ENCODE measurements around the gene DAD1. TPM values are rescaled to one million over a fixed set of nuclear protein-coding genes. Genes with fewer than 3 reads are reported as not detected.
A peak's percentile ranks its signal among the peaks of the same experiment; 100 is the strongest.

The DAD1 gene
- total and polyA plus RNA-seq, 7 experiments from 2014 or later, result 68.8 to 777 (median 123) TPM

DNA sequence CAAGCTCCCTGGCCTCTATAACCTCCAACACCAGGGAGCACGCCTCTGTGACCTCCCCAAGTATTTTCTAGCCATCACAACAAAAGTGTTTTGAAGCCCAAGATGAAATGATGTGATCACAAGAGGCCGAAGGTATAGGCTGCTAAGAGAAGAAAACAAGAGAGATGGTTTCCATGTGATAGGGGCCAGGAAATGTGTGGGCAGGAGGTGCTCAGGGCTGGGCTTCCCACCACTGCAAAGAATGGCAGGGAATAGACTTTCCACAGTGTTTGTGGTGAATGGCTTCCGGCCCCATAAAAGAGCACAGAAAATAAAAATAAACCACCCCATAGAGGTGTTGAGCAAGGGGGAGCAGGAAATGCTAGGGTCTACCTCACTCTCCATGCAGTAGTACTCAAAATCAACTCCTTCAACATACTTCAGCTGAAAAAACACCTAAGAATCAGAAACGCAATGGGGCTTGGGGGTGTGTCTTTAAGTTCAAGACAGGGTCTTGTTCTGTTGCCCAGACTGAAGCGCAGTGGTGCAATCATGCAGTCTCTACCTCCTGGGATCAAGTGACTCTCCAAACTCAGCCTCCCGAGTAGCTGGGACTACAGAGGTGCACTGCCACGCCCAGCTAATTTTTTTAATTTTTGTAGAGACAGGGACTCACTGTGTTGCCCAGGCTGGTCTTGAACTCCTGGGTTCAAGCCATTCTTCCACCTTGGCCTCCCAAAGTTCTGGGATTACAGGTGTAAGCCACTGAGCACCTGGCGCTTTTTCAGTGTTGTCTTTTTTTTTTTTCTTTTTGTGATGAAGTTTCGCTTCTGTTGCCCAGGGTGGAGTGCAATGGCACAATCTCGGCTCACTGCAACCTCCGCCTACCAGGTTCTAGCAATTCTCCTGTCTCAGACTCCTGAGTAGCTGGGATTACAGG is 27.1 kb downstream of the DAD1 start:
- H3K4me3 ChIP-seq (ENCODE audit: low read length), result peak overlapping the region; percentile 43
- H3K4me1 Mint-ChIP-seq, result peaks cover 66 to 99% (median 93%) of the 10 kb centered on the region in 7 donors
- CTCF ChIA-PET, result interaction anchor here (0.5 to 8.6 kb wide), 7 partner anchors 8 to 838 kb away, joined by 3 to 385 read pairs (median 3); no protein-coding TSS in a partner anchor
- H3K4me3 Mint-ChIP-seq, result peak overlapping the region; percentile 63 to 83 (median 76)
- peak overlapping the region; percentile 85 for H3K27ac ChIP-seq (ENCODE audit: low read depth, low read length)
- H3K36me3 Mint-ChIP-seq, result peaks cover 6 to 22% (median 14%) of the 10 kb centered on the region in 5 donors
- H3K36me3 ChIP-seq (ENCODE audit: control insufficient read depth in 2 of 3, insufficient read depth in 3 of 3, low read length in 3 of 3), result peaks cover 0 to 9% (median 5%) of the 10 kb centered on the region in 3 experiments
- H3K9me3 Mint-ChIP-seq, result peaks cover 0 to under 1% (median 0%) of the 10 kb centered on the region in 11 donors
- POLR2A ChIA-PET, result interaction anchor here (0.6 to 11.7 kb wide), 31 partner anchors 7 to 813 kb away, joined by 3 to 223 read pairs (median 3); partner anchors contain the start of genes DAD1 and PRMT5
- peaks cover 95 to 99% of the 10 kb centered on the region in 2 donors for H3K4me1 ChIP-seq (ENCODE audit: control insufficient read depth in 2 of 2, insufficient read depth in 2 of 2, low read length in 2 of 2)
- no peaks in the 10 kb centered on the region for H3K27me3 Mint-ChIP-seq
- ATAC-seq, result peak; percentile 80
- peak in 8 of 9 donors; percentile 75 to 94 (median 90) for DNase-seq
- H3K9me3 ChIP-seq (ENCODE audit: control insufficient read depth in 2 of 3, low read length in 3 of 3), result no peaks in the 10 kb centered on the region
- intact Hi-C loops (cut with micrococcal nuclease), result loop anchor here (1.0 to 5.0 kb wide), 3 partner anchors 8 to 1295 kb away; partner anchors contain the start of genes DAD1 (in 1 of the 2) and HNRNPC (in 1 of the 2)
- peak overlapping the region; percentile 94 to 99 (median 99) for H3K27ac Mint-ChIP-seq
- no peaks in the 10 kb centered on the region for H3K27me3 ChIP-seq (ENCODE audit: control insufficient read depth in 2 of 2, insufficient read depth in 2 of 2, low read length in 2 of 2)

DNA sequence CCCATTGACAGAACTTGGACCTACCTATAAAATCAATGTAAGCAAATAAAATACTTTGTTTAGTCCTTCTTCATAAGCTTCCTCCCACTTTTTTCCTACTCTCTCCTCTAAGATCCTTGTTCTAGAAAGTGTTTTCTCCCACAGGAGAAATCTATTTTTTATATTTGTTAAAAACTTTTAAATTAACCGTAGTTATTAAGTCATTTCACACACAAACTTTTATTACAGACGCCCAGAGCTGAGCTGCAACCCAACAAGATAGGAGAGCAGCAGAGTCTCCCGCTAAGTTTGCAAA is 27.7 kb downstream of the DAD1 start:
- POLR2A ChIA-PET, result interaction anchor here (0.7 to 11.7 kb wide), 25 partner anchors 8 to 812 kb away, joined by 3 to 223 read pairs (median 4); partner anchors contain the start of genes DAD1 and PRMT5
- peaks cover 0 to 5% (median 0%) of the 10 kb centered on the region in 11 donors for H3K9me3 Mint-ChIP-seq
- DNase-seq, result no peak

GRCh38 chr14:22560662-22561365 is 28.2 kb downstream of the DAD1 start:
- Mint-ChIP-seq H3K4me1 (peaks cover 62 to 96% (median 92%) of the 10 kb centered on the region in 7 donors), H3K27me3 (peaks cover 0 to 4% (median 0%) of the 10 kb centered on the region in 5 donors), H3K36me3 (peaks cover 6 to 22% (median 14%) of the 10 kb centered on the region in 5 donors), H3K4me3 (peak overlapping the region; percentile 63 to 83 (median 76)), H3K9me3 (peaks cover 0 to 8% (median 0%) of the 10 kb centered on the region in 11 donors), H3K27ac (peak overlapping the region; percentile 94 to 99 (median 99))
- peaks cover 0 to 9% (median 5%) of the 10 kb centered on the region in 3 experiments for H3K36me3 ChIP-seq (ENCODE audit: control insufficient read depth in 2 of 3, insufficient read depth in 3 of 3, low read length in 3 of 3)
- DNase-seq, result peak in 2 of 9 donors; percentile 33 to 34
- POLR2A ChIA-PET, result interaction anchor here (0.6 to 11.7 kb wide), 29 partner anchors 9 to 1053 kb away, joined by 3 to 223 read pairs (median 4); partner anchors contain the start of genes DAD1 and PRMT5
- CTCF ChIA-PET, result interaction anchor here (0.6 to 8.6 kb wide), 13 partner anchors 9 to 697 kb away, joined by 3 to 385 read pairs (median 3); no protein-coding TSS in a partner anchor
- H3K4me3 ChIP-seq (ENCODE audit: low read length), result peak overlapping the region; percentile 1
- intact Hi-C loops (cut with micrococcal nuclease), result loop anchor here (1.0 to 5.0 kb wide), 3 partner anchors 9 to 1294 kb away; partner anchors contain the start of genes DAD1 (in 1 of the 2) and HNRNPC (in 1 of the 2)
- H3K27me3 ChIP-seq (ENCODE audit: control insufficient read depth in 2 of 2, insufficient read depth in 2 of 2, low read length in 2 of 2), result no peaks in the 10 kb centered on the region
- ATAC-seq, result no peak
- peak overlapping the region; percentile 85 for H3K27ac ChIP-seq (ENCODE audit: low read depth, low read length)
- no peaks in the 10 kb centered on the region for H3K9me3 ChIP-seq (ENCODE audit: control insufficient read depth in 2 of 3, low read length in 3 of 3)
- peaks cover 87 to 91% of the 10 kb centered on the region in 2 donors for H3K4me1 ChIP-seq (ENCODE audit: control insufficient read depth in 2 of 2, insufficient read depth in 2 of 2, low read length in 2 of 2)

More for the DNA sequence above, 27.7 kb downstream of the DAD1 start:
- ATAC-seq, result no peak
- Mint-ChIP-seq H3K27ac (peak overlapping the region; percentile 94 to 99 (median 99)), H3K4me1 (peaks cover 65 to 96% (median 92%) of the 10 kb centered on the region in 7 donors), H3K27me3 (peaks cover 0 to 1% (median 0%) of the 10 kb centered on the region in 5 donors), H3K36me3 (peaks cover 6 to 22% (median 16%) of the 10 kb centered on the region in 5 donors), H3K4me3 (peak overlapping the region; percentile 63 to 83 (median 76))
- CTCF ChIA-PET, result interaction anchor here (0.9 to 8.6 kb wide), 7 partner anchors 8 to 697 kb away, joined by 3 to 385 read pairs (median 3); no protein-coding TSS in a partner anchor
- Histone ChIP-seq H3K36me3 (ENCODE audit: control insufficient read depth in 2 of 3, insufficient read depth in 3 of 3, low read length in 3 of 3) (peaks cover 0 to 9% (median 5%) of the 10 kb centered on the region in 3 experiments), H3K9me3 (ENCODE audit: control insufficient read depth in 2 of 3, low read length in 3 of 3) (no peaks in the 10 kb centered on the region), H3K27me3 (ENCODE audit: control insufficient read depth in 2 of 2, insufficient read depth in 2 of 2, low read length in 2 of 2) (no peaks in the 10 kb centered on the region), H3K4me3 (ENCODE audit: low read length) (peak overlapping the region; percentile 6), H3K4me1 (ENCODE audit: control insufficient read depth in 2 of 2, insufficient read depth in 2 of 2, low read length in 2 of 2) (peaks cover 89 to 93% of the 10 kb centered on the region in 2 donors), H3K27ac (ENCODE audit: low read depth, low read length) (peak overlapping the region; percentile 85)
- intact Hi-C loops (cut with micrococcal nuclease), result loop anchor here (1.0 to 5.0 kb wide), 3 partner anchors 9 to 1294 kb away; partner anchors contain the start of genes DAD1 (in 1 of the 2) and HNRNPC (in 1 of the 2)

DNA sequence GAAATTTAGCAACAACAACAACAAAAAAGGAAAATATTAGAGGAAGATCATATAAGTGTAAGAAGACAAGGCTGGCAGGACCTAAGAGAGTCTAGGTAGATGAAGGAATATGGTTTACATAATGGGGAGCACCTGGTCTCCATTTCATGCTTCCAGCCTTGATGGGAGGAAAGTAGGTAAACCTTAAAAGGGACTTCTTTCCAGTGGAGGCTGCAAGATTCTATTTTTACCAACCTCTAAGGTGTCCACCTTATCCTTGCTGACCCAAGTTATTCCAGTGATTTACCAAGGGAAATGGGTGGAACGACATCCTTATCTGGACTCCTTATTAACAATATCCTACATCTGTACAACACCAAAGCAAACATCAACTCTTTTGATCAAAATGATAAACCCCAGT is 30.0 kb downstream of the DAD1 start:
- Histone ChIP-seq H3K9me3 (ENCODE audit: control insufficient read depth in 2 of 3, low read length in 3 of 3) (no peaks in the 10 kb centered on the region), H3K36me3 (ENCODE audit: control insufficient read depth in 2 of 3, insufficient read depth in 3 of 3, low read length in 3 of 3) (peaks cover 0 to 1% (median 0%) of the 10 kb centered on the region in 3 experiments), H3K4me3 (ENCODE audit: low read length) (peak overlapping the region; percentile 65), H3K27me3 (ENCODE audit: control insufficient read depth in 2 of 2, insufficient read depth in 2 of 2, low read length in 2 of 2) (no peaks in the 10 kb centered on the region), H3K27ac (ENCODE audit: low read depth, low read length) (peak overlapping the region; percentile 96), H3K4me1 (ENCODE audit: control insufficient read depth in 2 of 2, insufficient read depth in 2 of 2, low read length in 2 of 2) (peaks cover 87 to 90% of the 10 kb centered on the region in 2 donors)
- Mint-ChIP-seq H3K27ac (peak overlapping the region; percentile 94 to 99 (median 99)), H3K27me3 (peaks cover 0 to 4% (median 0%) of the 10 kb centered on the region in 5 donors), H3K9me3 (peaks cover 0 to 11% (median 0%) of the 10 kb centered on the region in 11 donors), H3K36me3 (peaks cover under 1 to 15% (median 2%) of the 10 kb centered on the region in 5 donors), H3K4me3 (peak overlapping the region; percentile 49 to 95 (median 88)), H3K4me1 (peaks cover 56 to 94% (median 90%) of the 10 kb centered on the region in 7 donors)
- ATAC-seq (no peak), DNase-seq (no peak)
- intact Hi-C loops (cut with micrococcal nuclease), result loop anchor here (5.0 to 10.0 kb wide), 8 partner anchors 254 to 917 kb away; no protein-coding TSS in a partner anchor
- CTCF ChIA-PET, result interaction anchor here (0.9 to 8.6 kb wide), 3 partner anchors 11 to 596 kb away, joined by 3 to 385 read pairs (median 5); no protein-coding TSS in a partner anchor
- POLR2A ChIA-PET, result interaction anchor here (0.6 to 5.2 kb wide), 6 partner anchors 10 to 710 kb away, joined by 3 to 174 read pairs (median 4); no protein-coding TSS in a partner anchor

DNA sequence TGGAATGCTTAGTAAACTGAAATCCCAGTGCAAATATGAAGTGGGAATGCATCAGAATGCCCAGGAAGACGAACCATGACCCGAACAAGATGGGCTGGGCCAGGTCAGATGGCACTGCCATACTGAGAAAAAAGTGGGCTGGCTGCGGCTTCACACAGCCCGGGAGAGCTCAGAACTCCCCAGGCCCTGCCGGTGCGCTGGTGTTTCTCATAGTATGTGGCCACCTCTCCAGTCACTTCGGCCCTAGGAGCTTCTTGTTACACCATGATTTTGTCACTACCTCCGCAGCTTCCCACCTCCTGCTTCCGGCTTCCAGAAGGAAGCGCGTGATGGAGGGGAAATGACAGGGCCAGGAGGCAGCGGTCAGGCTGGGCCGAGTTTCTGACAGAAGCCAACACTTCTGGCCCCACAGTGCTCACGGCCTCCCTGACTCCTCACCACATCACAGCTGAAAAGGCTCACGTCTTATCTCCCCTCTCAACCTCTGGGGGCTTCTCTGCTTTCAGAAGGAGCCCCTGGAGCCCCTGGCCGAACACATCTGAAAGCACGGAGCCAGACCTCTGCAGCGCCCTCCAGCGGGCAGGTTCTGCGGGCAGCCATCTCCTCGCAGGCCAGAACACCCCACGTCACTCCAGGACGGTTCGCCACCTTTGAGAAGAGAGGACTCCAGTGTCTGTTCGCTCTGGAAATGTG is 30.7 kb downstream of the DAD1 start:
- Mint-ChIP-seq H3K36me3 (peaks cover 0 to 18% (median 0%) of the 10 kb centered on the region in 5 donors), H3K4me1 (peaks cover 60 to 93% (median 90%) of the 10 kb centered on the region in 7 donors), H3K27ac (peak overlapping the region; percentile 94 to 99 (median 99)), H3K9me3 (peaks cover 0 to 11% (median 0%) of the 10 kb centered on the region in 11 donors), H3K4me3 (peak overlapping the region; percentile 67 to 95 (median 88)), H3K27me3 (peaks cover 0 to 4% (median 0%) of the 10 kb centered on the region in 5 donors)
- H3K27ac ChIP-seq (ENCODE audit: low read depth, low read length), result peak overlapping the region; percentile 96
- ChIA-PET POLR2A (interaction anchor here (0.7 to 5.2 kb wide), 6 partner anchors 11 to 644 kb away, joined by 3 to 174 read pairs (median 3); no protein-coding TSS in a partner anchor), CTCF (interaction anchor here (0.8 to 8.6 kb wide), 7 partner anchors 11 to 595 kb away, joined by 3 to 385 read pairs (median 4); partner anchors contain the start of gene DAD1)
- intact Hi-C loops (cut with micrococcal nuclease), result loop anchor here (5.0 to 10.0 kb wide), 8 partner anchors 254 to 916 kb away; no protein-coding TSS in a partner anchor
- H3K4me3 ChIP-seq (ENCODE audit: low read length), result peak overlapping the region; percentile 65
- DNase-seq (peak in 2 of 9 donors; percentile 25 to 68), ATAC-seq (no peak)
- H3K4me1 ChIP-seq (ENCODE audit: control insufficient read depth in 2 of 2, insufficient read depth in 2 of 2, low read length in 2 of 2), result peaks cover 87 to 90% of the 10 kb centered on the region in 2 donors
- H3K9me3 ChIP-seq (ENCODE audit: control insufficient read depth in 2 of 3, low read length in 3 of 3), result no peaks in the 10 kb centered on the region
- H3K36me3 ChIP-seq (ENCODE audit: control insufficient read depth in 2 of 3, insufficient read depth in 3 of 3, low read length in 3 of 3), result no peaks in the 10 kb centered on the region
- H3K27me3 ChIP-seq (ENCODE audit: control insufficient read depth in 2 of 2, insufficient read depth in 2 of 2, low read length in 2 of 2), result no peaks in the 10 kb centered on the region
